ENCODE data around the gene WDR11.
"Not testable (repeated sequence)": the region's sequence is repeated elsewhere in the genome, so short reads cannot be mapped to it uniquely, and the experiment has no call there.

WDR11 gene

DNA sequence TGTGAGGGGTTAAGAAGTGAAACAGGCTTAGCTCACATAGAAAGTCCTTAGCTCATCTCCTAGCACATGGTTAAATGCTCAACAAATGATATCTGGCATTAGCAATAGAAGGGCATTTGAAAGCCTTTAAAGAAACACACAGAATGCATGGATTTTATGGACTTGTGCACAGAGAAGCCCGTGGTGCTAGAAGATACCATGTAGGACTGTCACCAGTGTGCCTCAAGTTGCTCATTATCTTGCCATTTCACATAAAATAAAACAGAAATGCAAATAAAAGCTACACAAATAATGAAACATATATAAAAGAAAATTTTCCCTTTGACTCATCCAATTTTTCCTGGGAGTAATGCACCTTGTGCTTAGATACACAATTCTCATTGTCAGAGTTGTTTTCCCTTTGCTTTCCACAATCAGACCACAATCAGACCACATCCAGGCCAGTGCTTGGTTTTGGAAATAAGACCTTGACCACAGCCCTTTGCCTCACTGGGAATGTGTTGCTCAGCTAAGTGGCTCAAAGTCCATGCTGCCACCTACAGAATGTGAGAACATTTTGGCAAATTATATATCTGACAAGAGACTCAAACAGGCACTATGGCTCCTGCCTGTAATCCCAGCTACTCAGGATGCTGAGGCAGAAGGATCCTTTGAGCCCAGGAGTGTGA, 9.5 kb upstream of the WDR11 start:
- no peak for DNase-seq (ENCODE audit: low spot score)

DNA sequence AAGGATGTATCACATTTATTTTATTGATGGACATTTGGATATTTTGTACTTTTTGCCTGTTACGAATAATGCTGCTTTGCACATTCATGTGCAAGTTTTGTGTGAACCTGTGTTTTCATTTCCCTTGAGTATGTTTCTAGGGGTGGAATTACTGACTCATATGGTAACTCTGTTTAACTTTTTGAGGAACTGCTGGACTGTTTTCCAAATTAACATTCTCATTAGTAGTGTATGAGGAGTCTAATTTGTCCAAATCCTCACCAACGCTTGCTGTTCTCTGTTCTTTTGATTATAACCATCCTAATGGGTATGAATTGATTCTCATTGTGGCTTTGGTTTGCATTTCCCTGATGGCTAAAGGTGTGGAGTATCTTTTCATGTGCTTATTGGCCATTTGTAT, 3.2 kb downstream of the WDR11 start:
- DNase-seq (ENCODE audit: low spot score) = no peak

DNA sequence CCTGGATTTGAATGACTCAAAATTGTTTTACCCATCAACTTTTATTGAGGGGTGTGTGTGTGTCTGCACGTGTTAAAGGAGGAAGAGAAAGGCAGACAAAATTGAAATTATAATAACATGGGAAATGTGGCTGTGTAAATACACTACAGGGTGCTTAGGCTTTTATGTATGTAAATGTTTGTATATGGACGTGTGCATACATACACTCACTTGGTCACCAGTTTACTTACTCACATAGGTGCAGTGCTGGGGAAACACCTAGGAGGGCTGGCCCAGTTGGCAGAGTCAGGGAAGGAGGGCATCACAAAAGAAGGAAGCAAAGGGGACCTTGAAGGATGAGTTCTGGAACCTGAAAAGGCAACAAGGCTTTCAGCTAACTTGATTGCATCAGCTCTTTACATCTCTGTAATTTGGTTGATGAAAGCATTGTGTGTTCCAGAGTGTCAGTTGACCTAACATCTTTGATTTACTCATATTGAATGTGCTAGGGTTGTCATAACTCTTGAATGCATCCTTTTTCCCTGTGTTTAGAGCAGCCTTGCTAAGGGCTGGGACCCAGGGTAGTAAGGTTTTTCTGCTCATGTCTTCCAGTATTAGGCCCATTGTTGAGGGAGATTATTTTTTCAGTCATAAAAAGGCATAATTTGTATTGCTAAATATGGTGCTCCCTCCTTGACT, 10.2 kb downstream of the WDR11 start:
- DNase-seq (ENCODE audit: low spot score) = no peak

DNA sequence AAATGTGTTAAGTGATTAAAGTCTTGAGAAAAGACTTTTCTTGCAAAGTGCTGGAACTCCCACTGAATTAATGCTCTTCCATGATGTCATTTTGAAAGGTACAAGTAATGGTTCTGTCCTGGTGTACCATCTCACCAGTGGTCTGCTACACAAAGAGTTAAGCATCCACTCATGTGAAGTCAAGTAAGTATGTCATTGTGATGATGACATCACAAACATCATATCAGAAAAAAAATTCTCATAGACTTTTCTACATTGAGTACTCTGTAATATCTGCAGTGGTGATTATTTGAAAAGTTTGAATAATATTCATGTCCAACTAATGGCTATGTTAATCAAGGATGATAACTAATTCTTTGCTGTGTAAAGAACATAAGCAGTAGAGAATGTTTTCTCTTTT, 22.6 kb downstream of the WDR11 start:
- DNase-seq (ENCODE audit: low spot score) = no peak

DNA sequence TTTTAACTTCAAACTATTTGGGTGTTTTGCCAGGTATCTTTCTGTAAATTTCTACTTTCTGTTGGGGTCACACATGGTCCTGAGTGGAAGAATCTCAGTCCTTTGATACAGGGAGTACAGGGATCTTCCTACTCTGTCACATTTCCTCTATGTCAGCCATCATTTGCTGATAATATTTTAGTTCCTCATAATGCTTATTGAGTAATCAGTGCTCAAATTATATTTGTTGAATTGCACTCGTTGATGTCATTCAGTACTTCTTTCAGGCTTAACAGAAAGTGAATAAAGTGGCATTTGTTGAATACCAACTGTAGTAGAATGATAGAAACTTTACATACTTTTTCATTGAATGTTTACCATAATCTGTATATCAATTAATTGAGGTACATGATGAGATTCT, 31.9 kb downstream of the WDR11 start:
- DNase-seq (ENCODE audit: low spot score) = no peak

DNA sequence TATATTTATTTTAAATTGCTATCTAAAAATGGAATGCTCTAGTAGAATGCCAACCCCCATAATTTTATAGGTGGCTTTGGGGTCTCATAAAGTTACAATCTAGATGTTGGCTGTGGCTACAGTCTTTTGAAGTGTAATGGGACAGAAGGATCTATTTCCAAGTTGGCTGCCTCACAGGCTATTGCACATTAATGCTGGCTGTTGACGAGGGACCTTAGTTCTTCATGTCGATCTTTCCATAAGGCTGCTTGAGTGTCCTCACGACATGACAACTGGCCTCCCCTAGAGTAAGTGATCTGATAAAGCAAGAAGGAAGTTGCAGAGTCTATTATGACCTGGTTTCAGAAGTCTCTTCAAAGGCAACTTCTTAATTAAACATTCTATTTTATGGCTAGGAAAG, 36.3 kb downstream of the WDR11 start:
- DNase-seq (ENCODE audit: low spot score) = no peak

DNA sequence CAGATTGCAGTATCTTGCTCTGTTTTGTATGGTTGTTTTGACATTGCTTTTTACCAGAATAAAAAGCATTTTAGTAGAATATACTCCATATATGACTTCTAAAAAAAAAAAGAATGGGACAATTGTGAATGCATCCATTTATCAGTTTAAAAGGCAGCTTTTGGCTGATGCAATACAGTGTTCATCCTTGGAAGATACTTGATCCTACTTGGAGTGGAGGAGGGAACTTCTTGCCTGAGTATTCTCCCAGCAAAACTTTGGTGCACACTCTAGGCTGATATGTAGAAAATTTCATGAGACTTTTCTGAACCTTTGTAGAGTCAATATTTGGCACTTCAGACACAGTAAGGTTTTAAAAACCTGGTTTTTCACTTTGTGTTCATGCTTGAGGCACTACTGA, 40.2 kb downstream of the WDR11 start:
- no peak for DNase-seq (ENCODE audit: low spot score)

DNA sequence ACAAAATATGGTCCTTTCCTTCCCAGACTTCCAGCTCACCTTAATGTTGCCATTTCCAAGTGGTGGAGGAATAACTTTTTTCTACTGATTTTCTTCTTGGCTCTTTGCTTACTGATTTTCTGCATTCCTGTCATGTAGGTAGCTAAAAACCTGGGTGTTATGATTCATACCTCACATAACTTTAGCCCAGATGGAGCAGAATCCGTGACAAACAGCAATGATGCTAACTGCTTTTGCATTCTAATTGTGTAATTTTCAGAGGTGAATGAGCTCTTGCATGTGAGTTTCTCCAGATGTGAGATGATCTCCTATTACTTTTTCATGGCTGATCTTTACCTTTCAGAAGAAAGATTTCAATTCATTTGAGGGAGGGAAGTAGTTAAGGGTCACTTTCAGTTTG, 43.4 kb downstream of the WDR11 start:
- no peak for DNase-seq (ENCODE audit: low spot score)

DNA sequence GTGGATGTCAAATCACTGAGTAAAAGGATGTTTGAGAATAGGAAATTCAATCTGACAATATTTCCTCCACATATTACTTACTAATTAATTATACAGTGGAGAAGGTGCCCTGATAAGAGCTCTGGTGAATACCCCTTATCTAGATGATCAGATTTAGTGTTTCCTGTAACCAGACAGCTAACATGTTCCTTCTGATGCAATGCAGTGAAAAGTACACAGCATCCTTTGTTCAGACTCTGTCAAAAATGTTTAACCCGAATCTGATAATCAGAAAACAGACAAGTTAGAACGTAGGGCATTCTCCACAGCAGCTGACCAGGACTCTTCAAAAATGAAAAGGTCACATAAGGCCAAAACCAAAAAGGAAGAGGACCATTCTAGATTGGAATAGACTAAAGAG, 46.2 kb downstream of the WDR11 start:
- no peak for DNase-seq (ENCODE audit: low spot score)

DNA sequence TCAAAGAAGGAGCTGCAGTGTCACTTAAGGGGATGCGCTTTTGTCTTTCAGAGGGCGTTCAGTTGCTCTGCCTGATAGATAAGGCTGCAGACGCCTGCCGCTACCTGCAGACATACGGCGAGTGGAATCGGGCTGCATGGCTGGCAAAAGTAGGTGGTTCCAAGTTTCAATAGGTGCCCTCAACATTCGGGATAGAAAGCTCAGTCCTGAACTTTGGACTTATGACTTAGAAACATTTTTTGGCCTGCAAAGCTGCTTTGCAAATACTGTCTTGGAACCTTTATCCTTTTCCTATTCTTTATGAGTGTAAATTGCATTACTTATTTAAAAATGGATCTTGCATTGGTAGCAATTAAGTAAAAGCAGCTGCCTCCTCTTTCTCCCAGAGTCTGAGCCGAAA, 54.1 kb downstream of the WDR11 start:
- no peak for DNase-seq (ENCODE audit: low spot score)

DNA sequence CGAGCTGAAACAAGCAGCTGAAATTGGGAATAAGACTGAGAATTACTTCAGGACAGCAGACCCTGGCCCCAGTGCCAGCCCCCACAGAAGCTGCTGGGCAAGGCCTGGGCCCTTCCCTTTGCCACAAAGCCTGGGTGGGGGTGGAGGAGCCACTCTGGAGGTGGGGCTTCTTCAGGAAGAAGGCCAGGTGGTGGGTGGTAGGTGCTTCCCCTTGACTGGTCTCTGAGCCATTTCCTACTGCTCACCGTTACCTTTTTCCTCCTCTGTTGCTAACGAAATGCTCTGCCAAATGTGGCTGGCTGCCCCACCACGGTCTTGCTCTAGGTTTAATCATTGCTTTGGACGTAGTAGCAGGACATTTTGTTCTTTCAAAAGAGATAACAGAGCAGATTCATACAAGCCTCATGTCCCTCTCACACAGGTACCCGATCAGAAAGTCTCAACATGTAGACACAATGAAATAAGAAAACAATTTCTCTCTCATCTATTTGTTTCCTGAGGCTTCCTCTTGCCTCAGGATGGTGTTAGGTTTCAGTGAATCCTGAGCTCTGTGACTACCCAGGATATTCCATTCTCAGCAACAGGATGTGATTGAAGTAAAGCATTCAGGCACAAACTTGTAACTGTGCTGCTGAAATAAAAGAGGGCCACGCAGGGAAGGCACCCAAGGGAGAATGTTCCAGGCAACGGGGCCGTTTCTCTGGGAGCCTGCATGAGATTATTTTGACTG, 66.5 kb downstream of the WDR11 start:
- DNase-seq (ENCODE audit: low spot score) = no peak

DNA sequence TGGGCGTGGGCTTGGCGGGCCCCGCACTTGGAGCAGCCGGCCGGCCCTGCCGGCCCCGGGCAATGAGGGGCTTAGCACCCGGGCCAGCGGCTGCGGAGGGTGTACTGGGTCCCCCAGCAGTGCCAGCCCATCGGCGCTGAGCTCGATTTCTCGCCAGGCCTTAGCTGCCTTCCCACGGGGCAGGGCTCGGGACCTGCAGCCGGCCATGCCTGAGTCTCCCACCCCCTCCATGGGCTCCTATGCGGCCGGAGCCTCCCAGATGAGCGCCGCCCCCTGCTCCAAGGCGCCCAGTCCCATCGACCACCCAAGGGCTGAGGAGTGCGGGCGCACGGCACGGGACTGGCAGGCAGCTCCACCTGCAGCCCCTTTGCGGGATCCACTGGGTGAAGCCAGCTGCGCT, 72.7 kb downstream of the WDR11 start:
- not testable (repeated sequence) for DNase-seq (ENCODE audit: low spot score)

DNA sequence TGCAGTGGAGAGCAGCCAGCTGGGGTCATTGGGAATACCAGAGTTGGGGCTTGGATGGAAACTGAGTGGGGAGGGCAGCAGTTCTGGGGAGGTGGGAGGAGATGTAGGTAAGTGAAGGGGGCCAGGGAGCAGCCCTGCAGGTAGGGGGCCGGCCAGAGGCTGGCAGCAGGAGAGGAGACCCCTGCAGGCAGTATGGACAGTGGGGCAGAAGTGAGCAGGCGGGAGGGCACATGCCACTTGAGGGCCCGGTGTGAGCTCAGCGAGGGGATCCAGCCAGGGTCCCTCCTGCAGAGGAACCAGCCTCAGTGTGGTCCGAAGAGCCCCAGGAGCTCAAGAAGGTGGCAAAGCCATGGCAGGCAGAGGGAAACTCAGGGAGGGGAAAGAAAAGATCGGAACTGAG, 75.4 kb downstream of the WDR11 start:
- DNase-seq (ENCODE audit: low spot score) = no peak

DNA sequence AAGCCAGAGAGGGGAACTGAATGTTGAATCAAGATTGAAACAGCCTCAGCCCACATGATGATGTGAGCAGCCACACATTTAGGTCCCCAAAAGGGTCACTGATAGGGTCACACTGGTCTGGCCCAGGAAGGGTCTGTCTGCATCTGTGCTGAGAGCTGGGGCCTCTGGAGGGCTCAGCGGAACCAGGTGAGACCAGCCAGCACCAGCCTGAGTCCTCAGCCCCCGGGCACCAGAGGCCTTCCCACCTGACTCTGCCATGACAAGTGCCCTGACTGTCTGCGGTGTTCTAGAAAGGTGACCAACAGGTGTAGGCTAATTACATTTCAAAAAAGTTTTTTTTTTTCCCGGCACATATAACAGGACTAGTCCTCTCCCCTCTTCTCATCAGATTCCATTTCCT, 76.2 kb downstream of the WDR11 start:
- DNase-seq (ENCODE audit: low spot score) = no peak

DNA sequence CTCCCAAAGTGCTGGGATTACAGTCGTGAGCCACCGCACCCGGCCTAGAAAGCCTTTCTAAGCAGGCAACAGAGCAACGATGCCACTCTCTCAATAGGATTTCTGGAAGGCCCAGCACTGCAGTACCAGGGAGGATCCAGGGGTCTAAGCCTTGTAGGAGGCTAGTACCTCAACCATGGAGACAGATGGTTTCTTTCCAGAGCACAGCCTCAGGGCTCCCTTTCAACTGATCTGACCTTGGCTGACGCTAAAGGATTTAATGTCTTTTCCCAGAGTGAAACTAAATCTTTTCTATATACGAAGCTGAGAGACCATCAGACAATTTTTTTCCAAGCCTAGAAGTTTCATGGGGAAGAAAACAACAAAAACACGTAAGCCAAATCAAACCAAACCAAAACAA, 78.0 kb downstream of the WDR11 start:
- DNase-seq (ENCODE audit: low spot score) = no peak

DNA sequence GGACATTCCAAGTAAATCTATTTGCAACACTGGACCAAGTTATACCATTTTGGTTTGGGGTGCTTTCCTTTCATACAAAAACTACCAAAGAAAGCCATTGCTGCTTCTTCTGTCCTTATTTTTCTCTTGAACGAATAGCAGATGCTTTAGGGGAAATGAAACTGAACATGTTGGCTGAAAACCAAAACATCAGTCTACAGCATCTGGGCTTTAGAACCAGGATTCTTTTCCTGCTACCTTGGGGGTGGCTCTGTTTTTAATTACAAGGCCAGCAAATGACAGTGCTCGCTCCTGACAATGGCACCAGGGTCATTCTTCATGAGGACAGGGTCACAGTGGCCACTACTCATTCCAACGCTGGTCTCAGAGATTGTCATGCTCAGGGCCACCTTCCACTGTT, 80.3 kb downstream of the WDR11 start:
- no peak for DNase-seq (ENCODE audit: low spot score)

DNA sequence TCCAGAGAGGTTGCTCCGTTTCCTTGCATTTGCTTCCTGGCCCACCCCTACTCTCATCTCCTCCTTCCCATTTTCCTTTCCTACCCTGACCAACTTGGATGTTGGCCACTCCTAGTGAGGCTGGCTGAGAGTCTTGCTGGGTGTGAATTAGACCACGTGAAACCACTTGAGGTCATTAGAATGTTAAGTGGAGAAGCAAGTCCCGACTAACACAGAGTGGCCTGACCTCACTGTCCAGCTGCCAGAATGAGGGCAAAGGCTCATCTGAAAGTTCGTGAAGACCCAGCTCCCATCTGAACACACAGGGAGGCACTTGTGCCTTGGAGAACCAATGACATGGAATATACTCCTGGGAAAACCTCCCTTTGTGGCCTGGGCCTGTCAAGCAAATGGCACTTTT, 80.8 kb downstream of the WDR11 start:
- no peak for DNase-seq (ENCODE audit: low spot score)

DNA sequence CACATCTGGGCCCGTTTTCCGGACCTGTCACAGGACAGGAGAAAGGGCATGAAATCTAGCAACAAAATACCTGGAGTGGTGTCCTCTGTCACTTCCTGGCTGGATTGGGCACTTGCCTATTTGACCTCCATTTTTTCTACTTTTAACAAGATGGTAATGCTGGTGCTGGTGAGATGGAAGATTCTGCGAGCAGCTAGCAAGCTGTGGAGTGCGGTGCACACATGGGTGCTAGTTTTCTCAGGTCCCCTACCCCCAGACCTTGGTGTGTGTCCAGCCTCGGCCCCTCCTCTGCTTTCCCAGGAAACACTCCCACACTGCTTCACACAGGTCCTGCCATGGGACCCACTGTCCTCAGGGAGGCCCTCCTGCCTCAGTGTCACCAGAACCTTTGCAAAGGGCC, 87.7 kb downstream of the WDR11 start:
- DNase-seq (ENCODE audit: low spot score) = no peak

DNA sequence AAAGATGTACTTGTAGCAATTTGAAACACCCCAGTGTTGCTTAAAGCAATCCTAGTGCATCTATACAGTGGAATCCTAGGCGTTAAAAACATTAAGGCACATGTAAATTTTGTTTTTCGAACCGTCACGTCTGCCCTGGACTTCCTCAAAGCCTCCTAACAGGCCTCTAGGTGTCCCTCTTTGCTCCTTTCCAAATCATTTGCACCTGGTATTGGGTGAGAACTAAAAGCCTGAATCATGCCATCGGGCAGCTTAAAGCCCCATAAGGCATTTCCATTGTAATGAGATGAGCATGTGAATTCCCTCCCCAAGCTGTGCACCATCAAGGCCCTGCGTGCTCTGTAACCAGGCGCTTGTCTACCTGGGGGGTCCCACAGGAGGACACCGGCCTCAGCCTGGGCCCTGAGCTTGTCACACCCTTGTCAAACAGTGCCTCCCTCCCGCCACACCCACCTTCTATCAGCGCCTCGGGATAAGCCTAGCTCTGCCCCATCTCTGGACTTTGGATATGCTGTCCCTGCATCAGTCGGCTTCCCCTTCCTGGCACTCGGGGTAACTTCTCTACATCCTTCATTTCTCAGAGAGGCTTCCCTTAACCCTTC, 89.2 kb downstream of the WDR11 start:
- DNase-seq (ENCODE audit: low spot score) = no peak

DNA sequence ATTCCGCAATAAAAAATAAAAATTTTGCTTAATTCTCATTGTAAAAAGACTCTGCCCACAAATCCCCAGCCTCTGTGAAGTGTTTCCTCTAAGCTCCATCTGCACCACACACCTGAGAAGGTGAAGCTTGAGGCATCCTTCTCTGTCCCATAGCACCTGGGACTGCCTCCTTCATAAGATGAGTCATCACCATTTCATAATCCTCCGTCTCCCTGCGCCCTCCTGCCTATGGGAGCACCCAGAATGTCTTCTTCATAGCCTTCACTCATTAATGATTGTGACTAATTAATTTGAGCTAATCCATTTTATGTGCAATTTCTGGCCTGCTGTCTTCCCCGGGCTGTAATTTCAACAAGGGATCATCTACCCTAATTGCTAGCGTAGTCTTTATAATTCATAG, 90.3 kb downstream of the WDR11 start:
- no peak for DNase-seq (ENCODE audit: low spot score)

DNA sequence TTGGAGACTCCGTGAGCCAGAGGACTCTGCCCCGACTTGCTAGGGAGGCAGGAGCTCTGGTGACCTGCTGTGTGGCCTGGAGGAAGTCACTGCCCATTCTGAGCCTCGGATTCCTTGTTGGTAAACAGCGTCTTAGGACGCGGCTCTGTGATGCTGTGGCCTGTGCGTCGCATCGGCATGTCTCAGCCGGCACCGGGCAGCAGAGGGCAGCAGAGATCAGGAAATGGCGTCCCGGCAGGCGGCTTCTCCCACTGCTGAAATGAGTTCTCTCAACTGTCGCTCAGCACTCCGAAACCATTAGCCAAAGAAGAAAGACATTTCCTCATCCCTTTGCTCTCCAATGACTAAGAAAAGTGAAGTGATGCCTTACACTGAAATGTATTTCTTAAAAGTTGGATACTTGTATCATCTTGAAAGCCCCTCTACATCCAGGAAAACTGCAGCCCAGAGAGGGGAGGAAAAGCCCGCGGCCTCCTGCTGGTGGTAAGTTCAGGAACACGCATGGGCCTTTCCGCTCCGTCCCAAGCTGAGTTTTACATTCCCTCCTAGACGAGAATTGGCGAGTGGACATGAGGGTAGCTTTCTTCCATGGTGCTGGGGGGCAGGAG, 91.7 kb downstream of the WDR11 start:
- DNase-seq (ENCODE audit: low spot score) = peak; percentile 81

DNA sequence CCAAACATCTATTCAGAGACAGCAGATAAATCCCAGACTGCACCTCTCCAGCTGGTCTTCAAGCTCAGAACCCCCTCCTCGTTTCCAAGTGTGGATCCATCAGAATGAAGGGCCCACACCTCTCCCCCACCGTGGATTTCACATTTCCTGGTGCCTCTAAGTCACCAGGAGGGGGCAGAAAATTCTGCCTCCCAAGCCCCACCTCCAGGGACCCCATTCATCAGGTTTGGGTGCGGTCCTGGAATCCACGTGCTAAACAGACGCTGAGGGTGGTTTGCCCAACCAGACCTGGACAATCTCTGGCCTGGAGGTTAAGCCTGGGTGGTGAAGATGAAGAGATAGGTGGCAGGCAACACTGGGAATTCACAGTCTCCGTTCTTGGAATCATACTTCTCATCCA, 92.4 kb downstream of the WDR11 start:
- DNase-seq (ENCODE audit: low spot score) = no peak

Measured in hepatic stellate cell (primary cell).